NCI-H510A (cell line): ENCODE measurements around the gene DHDH.
"Not testable (repeated sequence)": the region's sequence is repeated elsewhere in the genome, so short reads cannot be mapped to it uniquely, and the experiment has no call there.

Experiments
- DNase-seq: peaks from one replicate; lab custom pipeline; 2025; lab: John Stamatoyannopoulos, UW

DHDH gene

DNA sequence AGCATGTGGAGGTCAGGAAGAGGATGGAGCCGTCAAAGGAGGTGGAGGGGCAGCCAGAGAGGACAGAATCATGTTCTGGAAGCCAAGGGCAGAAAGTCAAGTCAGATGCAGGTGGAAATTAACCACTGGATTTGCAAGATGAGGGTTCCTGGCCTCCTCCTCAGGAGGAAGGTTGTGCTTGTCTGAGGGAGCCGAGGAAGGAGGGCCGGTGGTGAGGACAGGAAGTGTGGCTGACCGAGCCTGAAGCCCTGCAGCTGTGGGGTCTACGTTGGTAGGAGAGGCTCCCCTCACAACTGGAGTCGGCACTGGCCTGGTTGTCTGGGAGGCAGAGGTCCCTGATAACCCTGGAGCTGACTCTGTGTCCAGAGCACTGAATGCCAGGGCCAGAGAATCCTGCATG lies 15.4 kb upstream of the DHDH start:
- DNase-seq, result no peak

GRCh38 chr19:48918801-48919247 lies 14.7 kb upstream of the DHDH start:
- DNase-seq, result no peak

GRCh38 chr19:48919271-48919670 lies 14.2 kb upstream of the DHDH start:
- not testable (repeated sequence) for DNase-seq

DNA sequence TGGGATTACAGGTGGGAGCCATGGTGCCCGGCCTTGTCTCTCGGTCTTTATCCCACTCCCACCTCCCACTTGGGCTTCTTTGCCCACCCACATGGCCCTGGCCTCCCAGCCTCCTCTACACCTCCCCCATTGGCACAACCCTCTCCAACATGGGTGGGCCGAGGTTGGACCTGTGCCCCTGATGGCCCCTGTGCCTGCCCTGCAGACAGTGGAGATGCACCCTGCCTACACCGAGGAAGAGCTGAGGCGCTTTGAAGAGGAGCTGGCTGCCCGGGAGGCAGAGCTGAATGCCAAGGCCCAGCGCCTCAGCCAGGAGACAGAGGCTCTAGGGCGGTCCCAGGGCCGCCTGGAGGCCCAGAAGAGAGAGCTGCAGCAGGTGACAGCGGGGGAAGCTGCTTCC lies 12.6 kb upstream of the DHDH start:
- no peak for DNase-seq

DNA sequence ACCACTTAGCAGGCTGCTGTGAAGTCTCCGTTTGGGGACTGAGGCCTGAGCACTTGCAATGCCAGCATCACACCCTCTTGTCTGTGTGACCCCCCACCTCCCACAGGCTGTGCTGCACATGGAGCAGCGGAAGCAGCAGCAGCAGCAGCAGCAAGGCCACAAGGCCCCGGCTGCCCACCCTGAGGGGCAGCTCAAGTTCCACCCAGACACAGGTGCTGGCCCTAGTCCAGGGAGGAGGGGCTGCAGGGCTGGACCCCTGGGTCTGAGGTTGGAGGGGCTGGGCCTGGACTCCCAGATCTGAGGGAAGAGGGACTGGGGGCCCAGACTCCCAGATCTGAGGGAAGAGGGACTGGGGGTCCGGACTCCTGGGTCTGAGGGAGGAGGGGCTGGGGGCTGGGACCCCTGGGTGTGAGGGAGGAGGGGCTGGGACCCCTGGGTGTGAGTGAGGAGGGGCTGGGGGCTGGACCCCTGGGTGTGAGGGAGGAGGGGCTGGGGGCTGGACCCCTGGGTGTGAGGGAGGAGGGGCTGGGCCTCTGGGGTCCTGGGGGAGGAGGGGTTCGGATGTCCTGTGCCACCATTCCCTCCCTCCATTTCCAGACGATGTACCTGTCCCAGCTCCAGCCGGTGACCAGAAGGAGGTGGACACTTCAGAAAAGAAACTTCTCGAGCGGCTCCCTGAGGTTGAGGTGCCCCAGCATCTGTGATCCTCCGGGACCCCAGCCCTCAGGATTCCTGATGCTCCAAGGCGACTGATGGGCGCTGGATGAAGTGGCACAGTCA lies 11.6 kb upstream of the DHDH start:
- no peak for DNase-seq

GRCh38 chr19:48922548-48923490 lies 10.7 kb upstream of the DHDH start:
- no peak for DNase-seq

- no peak for DNase-seq
These were observed 8.2 kb upstream of the DHDH start for GRCh38 chr19:48925240-48925843.

DNA sequence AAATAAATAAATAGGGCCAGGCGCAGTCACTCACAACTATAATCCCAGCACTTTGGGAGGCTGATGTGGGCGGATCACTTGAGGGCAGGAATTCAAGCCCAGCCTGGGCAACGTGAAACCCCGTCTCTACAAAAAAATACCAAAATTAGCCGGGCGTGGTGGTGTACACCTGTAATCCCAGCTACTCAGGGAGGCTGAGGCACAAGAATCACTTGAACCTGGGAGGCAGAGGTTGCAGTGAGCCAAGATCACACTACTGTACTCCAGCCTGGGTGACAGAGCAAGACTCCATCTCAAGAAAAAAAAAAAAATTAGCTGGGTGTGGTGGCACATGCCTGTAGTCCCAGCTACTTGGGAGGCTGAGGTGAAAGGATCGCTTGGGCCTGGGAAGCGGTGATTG lies 7.6 kb upstream of the DHDH start:
- not testable (repeated sequence) for DNase-seq

GRCh38 chr19:48926909-48927308 lies 6.6 kb upstream of the DHDH start:
- no peak for DNase-seq

- not testable (repeated sequence) for DNase-seq
These were observed 5.8 kb upstream of the DHDH start for GRCh38 chr19:48927692-48928091.

- no peak for DNase-seq
These were observed 5.1 kb upstream of the DHDH start for GRCh38 chr19:48928164-48929025.

GRCh38 chr19:48934837-48935236 lies 1.3 kb downstream of the DHDH start:
- DNase-seq, result no peak

GRCh38 chr19:48935864-48936263 lies 2.4 kb downstream of the DHDH start:
- DNase-seq, result no peak

DNA sequence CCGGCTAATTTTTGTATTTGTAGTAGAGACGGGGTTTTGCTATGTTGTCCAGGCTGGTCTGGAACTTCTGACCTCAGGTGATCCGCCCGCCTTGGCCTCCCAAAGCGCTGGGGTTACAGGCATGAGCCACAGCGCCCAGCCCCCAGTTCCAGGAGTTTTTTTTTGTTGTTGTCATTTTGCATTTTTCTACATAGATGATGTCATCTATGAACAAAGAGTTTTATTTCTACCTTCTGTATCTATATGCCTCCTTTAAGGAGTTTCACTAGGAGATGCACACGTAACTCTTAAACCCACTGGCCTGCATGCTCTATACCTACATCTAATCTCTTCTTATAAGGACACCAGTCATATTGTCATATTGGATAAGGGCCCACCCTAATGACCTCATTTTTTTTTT lies 4.8 kb downstream of the DHDH start:
- DNase-seq, result no peak

DNA sequence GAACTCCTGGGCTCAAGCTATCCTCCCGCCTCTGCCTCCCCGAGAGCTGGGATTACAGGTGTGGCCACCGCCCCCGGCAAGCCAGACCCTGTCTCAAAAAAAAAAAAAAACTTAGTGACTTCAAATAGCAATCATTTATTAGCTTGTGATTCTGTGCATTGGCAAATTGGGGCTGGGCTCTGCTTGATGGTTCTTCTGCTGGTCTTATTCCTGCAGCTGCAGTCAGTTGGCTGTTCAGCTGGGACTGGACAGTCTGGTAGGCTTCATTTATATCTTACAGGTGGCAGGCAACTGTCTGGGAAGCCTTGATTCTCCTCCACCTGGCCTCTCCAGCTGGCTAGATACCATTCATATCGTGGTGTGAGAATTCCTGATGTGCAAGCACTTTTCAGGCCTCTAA lies 7.4 kb downstream of the DHDH start:
- DNase-seq, result no peak

DNA sequence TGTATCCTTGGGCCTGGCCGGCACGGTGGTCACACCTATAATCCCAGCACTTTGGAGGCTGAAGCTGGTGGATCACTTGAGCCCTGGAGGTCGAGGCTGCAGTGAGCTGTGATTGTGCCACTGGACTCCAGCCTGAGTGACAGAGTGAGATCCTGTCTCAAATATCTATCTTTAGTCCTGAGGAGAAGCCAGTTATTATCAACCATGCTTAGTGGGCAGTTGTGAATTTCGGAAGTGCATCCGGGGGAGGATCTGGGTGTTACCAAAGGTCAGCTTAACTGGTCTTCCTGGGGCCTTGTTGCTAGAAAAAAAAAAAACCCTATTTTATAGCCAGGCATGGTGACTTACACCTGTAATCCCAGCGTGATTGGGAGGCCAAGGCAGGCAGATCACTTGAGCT lies 9.6 kb downstream of the DHDH start:
- no peak for DNase-seq

DNA sequence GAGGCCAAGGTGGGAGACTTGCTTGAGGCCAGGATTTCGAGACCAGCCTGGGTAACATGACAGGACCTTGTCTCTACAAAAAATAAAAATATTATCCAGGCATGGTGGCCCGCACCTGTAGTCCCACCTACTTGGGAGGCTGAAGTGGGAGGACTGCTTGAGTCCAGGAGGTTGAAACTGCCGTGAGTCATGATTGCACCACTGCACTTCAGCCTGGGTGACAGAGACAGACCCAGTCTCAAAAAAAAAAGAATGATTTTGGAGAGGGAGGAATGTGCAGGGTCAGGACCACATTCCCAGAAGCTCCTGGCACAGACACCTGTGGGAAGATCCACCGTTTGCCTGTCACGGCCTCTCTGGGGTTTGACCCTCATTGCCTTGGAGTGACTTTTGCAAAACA lies 11.9 kb downstream of the DHDH start:
- no peak for DNase-seq

DNA sequence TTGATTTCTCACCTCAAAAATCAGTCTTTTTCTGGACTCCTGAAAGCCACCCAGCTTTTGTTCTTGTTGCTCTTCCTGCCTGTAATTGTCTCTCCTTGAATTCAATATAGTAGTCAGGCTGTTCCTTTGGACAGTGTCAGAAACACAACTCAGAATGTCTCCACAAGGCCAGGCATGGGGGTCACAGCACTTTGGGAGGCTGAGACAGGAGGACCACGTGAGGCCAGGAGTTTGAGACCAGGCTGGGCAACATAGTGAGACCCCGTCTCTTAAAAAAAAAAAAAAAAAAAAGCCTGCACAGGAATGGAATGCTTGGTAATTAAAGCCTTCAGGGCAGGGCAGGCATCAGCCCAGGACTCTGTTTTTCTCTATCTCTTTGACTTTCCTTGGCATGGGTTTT lies 12.3 kb downstream of the DHDH start:
- DNase-seq, result no peak

DNA sequence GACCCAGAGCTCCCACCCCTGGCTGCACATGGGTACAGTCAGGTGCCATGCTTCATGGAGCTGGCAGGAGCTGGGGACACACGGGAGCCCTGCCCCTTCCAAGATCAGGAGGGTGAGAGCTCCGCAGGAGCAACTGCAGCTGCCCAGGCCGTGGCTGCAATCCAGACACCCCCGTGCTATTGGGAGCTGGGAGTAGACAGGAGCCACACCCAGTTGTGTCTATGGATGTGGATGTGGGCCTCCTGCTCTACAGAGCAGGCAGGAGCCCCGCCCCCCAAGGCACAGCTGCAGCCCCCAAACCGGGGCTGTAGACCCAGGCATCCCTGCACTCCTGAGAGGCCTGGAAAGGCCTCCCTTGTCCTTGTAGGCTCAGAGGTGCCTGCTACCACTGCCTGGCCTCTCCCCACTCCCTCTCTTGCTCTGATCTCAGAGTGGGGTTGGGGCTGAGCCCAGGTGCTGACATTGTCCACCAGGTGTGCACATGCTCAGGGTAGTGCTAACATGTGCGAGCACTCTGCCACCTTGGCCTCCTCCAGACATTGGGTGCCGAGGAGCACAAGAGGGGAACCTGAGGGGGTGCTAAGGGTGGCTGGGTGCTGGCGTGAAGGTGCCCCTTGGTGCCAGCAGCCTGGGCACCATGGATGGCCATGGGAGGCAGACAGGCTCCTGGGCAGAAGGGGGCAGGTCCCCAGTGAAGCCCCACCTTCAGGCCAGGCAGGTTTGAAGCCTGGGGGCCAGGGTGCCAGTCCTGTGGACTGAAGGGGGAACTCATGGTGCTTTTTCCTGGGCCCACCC lies 13.2 kb downstream of the DHDH start:
- DNase-seq, result no peak

GRCh38 chr19:48947258-48947542 lies 13.7 kb downstream of the DHDH start:
- DNase-seq, result no peak

DNA sequence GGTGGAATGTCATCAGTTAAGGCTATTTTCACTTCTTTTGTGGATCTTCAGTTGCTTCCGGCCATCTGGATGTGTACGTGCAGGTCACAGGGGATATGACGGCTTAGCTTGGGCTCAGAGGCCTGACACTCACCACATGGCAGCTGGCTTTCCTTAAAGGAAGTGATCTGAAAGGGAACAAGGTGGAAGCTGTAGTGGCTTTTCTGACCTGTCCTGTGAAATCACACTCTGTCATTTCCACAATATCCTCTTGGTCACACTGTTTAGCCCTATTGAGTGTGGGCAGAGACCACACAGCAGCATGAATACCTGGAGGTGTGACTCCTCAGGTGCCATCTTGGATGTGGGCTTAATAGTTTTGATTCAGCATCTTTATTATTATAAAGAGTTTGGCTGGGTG lies 16.7 kb downstream of the DHDH start:
- no peak for DNase-seq
